ENCODE measurements around the gene OGFOD1. TPM values are rescaled to one million over a fixed set of nuclear protein-coding genes. Genes with fewer than 3 reads are reported as not detected.

The OGFOD1 gene
- total RNA-seq, 1 donor from 2014 or later = 75.8 TPM

GRCh38 chr16:56525236-56525635, 73.9 kb downstream of the OGFOD1 start:
- H3K36me3 ChIP-seq (ENCODE audit: control insufficient read depth, insufficient read depth, low read length) = no peaks in the 10 kb centered on the region
- no peak for TF ChIP-seq CTCF (IDR thresholded peaks at IDR 0.05; ENCODE audit: insufficient read depth, low read length, poor library complexity, severe bottlenecking)
- H3K27me3 ChIP-seq (ENCODE audit: control insufficient read depth, insufficient read depth, low read length) = no peaks in the 10 kb centered on the region
- no peak for DNase-seq (ENCODE audit: low read depth)
- no peak overlapping the region for H3K4me3 ChIP-seq (ENCODE audit: low read depth, low read length)

Other genes starting within 250 kb of the OGFOD1 start
- 131 and 133 TPM in 2 replicates for gene AMFR, start 26.0 kb upstream of the OGFOD1 start, total RNA-seq
- gene NUDT21, start 222 bp upstream of the OGFOD1 start, total RNA-seq = 59.8 and 89.7 TPM in 2 replicates
- gene BBS2, start 68.5 kb downstream of the OGFOD1 start, total RNA-seq = 27.9 and 34.2 TPM in 2 replicates
- not detected in 2 replicates for gene MT4, start 113.5 kb downstream of the OGFOD1 start, total RNA-seq
- gene MT3, start 138.0 kb downstream of the OGFOD1 start, total RNA-seq = not detected in 2 replicates
- 139 and 338 TPM in 2 replicates for gene MT2A, start 157.0 kb downstream of the OGFOD1 start, total RNA-seq
- 75.8 and 110 TPM in 2 replicates for gene MT1E, start 174.2 kb downstream of the OGFOD1 start, total RNA-seq
- 1.9 and 4.3 TPM in 2 replicates for gene MT1M, start 181.1 kb downstream of the OGFOD1 start, total RNA-seq
- gene MT1A, start 187.1 kb downstream of the OGFOD1 start, total RNA-seq = not detected in 2 replicates
- gene MT1B, start 200.3 kb downstream of the OGFOD1 start, total RNA-seq = not detected in 2 replicates
- 7.9 and 9.4 TPM in 2 replicates for gene MT1F, start 206.4 kb downstream of the OGFOD1 start, total RNA-seq
- 0.75 and 14.8 TPM in 2 replicates for gene MT1G, start 216.5 kb downstream of the OGFOD1 start, total RNA-seq
- not detected in 2 replicates for gene MT1H, start 218.3 kb downstream of the OGFOD1 start, total RNA-seq
- 18.1 and 19.6 TPM in 2 replicates for gene MT1X, start 230.9 kb downstream of the OGFOD1 start, total RNA-seq